ENCODE data around the gene EXOSC2.

- no peak for TF ChIP-seq BHLHE40 (IDR thresholded peaks at IDR 0.05; ENCODE audit: borderline replicate concordance)
- TF ChIP-seq L3MBTL2 (conservative IDR thresholded peaks at IDR 0.05), result no peak
- TF ChIP-seq ARNT (IDR thresholded peaks at IDR 0.05), result no peak
- TF ChIP-seq ELF4 (IDR thresholded peaks at IDR 0.05), result no peak
- TF ChIP-seq ZNF384 (IDR thresholded peaks at IDR 0.05), result no peak
- TF ChIP-seq LEF1 (IDR thresholded peaks at IDR 0.05; ENCODE audit: borderline replicate concordance), result no peak
These were observed 17.9 kb downstream of the EXOSC2 start for GRCh38 chr9:130711469-130711868.

Measured in HEK293T (cell line).